Hepatocyte (in vitro differentiated cells): ENCODE measurements around the gene PRTG. TPM values are rescaled to one million over a fixed set of nuclear protein-coding genes. Genes with fewer than 3 reads are reported as not detected.

Experiments
- DNase-seq: peaks from one replicate; pipeline ENCODE4 v3.0.0-alpha.2; 2016; ENCODE audit warnings: low spot score
- H2AFZ ChIP-seq: fragments of 200-600 bp; sonication (generic); 2 replicates; pipeline ENCODE4 v1.6.0; 2016; ENCODE audit warnings: antibody characterized with exemption, mild to moderate bottlenecking
- H3K27ac ChIP-seq: fragments of 200-600 bp; sonication (generic); 2 replicates; pipeline ENCODE4 v1.5.1; 2016; ENCODE audit warnings: mild to moderate bottlenecking
- H3K27me3 ChIP-seq: fragments of 200-600 bp; sonication (generic); 2 replicates; pipeline ENCODE4 v1.6.1; 2016
- H3K36me3 ChIP-seq: fragments of 200-600 bp; sonication (generic); replicated peaks from 2 replicates; pipeline ENCODE4 v1.5.1; 2016; ENCODE audit warnings: low read depth; ENCODE audit not compliant: insufficient read depth
- H3K4me1 ChIP-seq: fragments of 200-600 bp; sonication (generic); 2 replicates; pipeline ENCODE4 v1.5.1; 2016; ENCODE audit warnings: mild to moderate bottlenecking, moderate library complexity; ENCODE audit not compliant: insufficient read depth
- H3K4me2 ChIP-seq: fragments of 200-600 bp; sonication (generic); 2 replicates; pipeline ENCODE4 v1.6.0; 2016
- H3K4me3 ChIP-seq: fragments of 200-600 bp; sonication (generic); 2 replicates; pipeline ENCODE4 v1.5.1; 2016; ENCODE audit warnings: mild to moderate bottlenecking
- H3K79me2 ChIP-seq: fragments of 200-600 bp; sonication (generic); 2 replicates; pipeline ENCODE4 v1.6.0; 2017; ENCODE audit warnings: mild to moderate bottlenecking
- H3K9me2 ChIP-seq: fragments of 200-600 bp; sonication (generic); replicated peaks from 2 replicates; pipeline ENCODE4 v1.6.0; 2017; ENCODE audit warnings: mild to moderate bottlenecking; ENCODE audit not compliant: insufficient read depth
- H3K9me3 ChIP-seq: fragments of 200-600 bp; sonication (generic); 2 replicates; pipeline ENCODE4 v1.5.1; 2016; ENCODE audit warnings: low read depth, mild to moderate bottlenecking
- H4K20me1 ChIP-seq: fragments of 200-600 bp; sonication (generic); 2 replicates; pipeline ENCODE4 v1.6.0; 2016; ENCODE audit warnings: mild to moderate bottlenecking; ENCODE audit not compliant: insufficient read depth, poor library complexity, severe bottlenecking
- CTCF ChIP-seq: fragments of 200-600 bp; sonication (generic); IDR thresholded peaks from 2 replicates; pipeline ENCODE4 v1.5.1; 2016; ENCODE audit warnings: antibody characterized with exemption, mild to moderate bottlenecking; ENCODE audit not compliant: poor library complexity
- EZH2 ChIP-seq: fragments of 200-600 bp; sonication (generic); IDR thresholded peaks from 2 replicates; pipeline ENCODE4 v1.6.1; 2016; ENCODE audit warnings: antibody characterized with exemption, mild to moderate bottlenecking, borderline replicate concordance
- EZH2phosphoT487 ChIP-seq: fragments of 200-600 bp; sonication (generic); IDR thresholded peaks from one replicate; pipeline ENCODE4 v1.6.1; 2018; ENCODE audit warnings: antibody characterized with exemption, mild to moderate bottlenecking, low read depth, moderate library complexity; ENCODE audit not compliant: unreplicated experiment, severe bottlenecking
- WGBS: methylation state at CpG from one replicate; pipeline ENCODE4 v1.1.6; 2016; ENCODE audit warnings: low lambda C conversion rate; ENCODE audit errors: missing lambda C conversion rate; 5-methylcytosine and 5-hydroxymethylcytosine counted together
- polyA plus RNA-seq: library from polyadenylated mRNA; unstranded; fragments of >200 nt; fragmentation: Nextera tagmentation; extraction: Ambion mirVana; gene quantifications from 2 replicates; pipeline ENCODE4 v1.2.1, GENCODE V29; 2016
- total RNA-seq: library from RNA; depleted of rRNA; stranded (reverse); fragments of >200 nt; gene quantifications from 2 replicates; pipeline ENCODE4 v1.2.3, GENCODE V29; 2014

Gene PRTG
- total and polyA plus RNA-seq, 2 experiments from 2014 or later = 6.6 to 19.0 TPM

GRCh38 chr15:55741833-55742497 lies 987 bp downstream of the PRTG start:
- under 1% methylated on average over 31 of the region's 34 CpGs for WGBS
- Histone ChIP-seq H3K27me3 (no peaks in the 10 kb centered on the region), H3K4me1 (peaks cover 3% of the 10 kb centered on the region), H4K20me1 (no peaks in the 10 kb centered on the region), H3K9me2 (no peaks in the 10 kb centered on the region), H3K4me3 (peak overlapping the region; percentile 89), H3K36me3 (no peaks in the 10 kb centered on the region), H2AFZ (peak overlapping the region; percentile 93), H3K4me2 (peak overlapping the region; percentile 86), H3K27ac (peak overlapping the region; percentile 83), H3K9me3 (no peaks in the 10 kb centered on the region), H3K79me2 (peaks cover 18% of the 10 kb centered on the region)
- peak; percentile 29 for TF ChIP-seq CTCF
- TF ChIP-seq EZH2phosphoT487 = no peak
- peak; percentile 27 for TF ChIP-seq EZH2
- peak; percentile 64 for DNase-seq

DNA sequence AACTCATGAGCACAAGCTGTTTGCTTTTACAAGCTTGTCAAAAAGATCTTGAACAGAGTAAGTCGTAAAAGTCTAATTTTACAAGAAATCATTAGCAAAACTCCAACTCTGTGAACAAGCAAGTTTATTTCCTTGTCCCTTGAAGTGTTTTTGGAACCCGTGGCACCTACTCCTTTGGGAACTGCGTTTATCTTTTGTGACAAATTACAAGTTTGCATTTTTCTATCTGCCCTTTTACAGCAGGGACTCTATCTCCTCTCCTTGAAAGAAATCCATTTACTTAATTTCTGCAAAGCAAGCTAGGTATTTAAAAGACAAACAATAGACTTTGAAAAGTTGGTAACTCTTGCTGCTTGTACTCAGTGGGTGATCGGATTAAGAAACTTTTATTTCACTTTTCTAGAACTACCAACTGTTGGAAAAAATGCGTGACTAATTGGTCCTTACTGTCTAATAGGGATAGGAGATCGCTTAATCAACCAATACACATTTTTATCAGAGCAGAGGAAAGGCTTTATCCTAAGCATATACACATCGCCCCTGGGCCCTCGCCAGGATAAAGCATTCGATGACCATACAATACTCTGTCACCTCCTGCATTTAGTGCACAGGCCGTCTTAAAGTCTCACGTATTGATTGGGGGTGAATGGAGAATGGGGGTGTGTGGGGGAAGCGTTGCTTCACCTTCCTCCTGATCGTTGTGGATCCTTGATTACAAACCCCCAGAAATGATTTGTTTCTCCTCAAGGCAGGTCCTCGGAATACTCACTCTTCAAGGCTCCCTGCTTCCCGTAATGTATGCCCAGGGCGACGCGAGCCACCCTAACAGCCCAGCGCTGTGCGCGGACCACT lies 1.7 kb downstream of the PRTG start:
- Histone ChIP-seq H3K27me3 (no peaks in the 10 kb centered on the region), H3K27ac (peak overlapping the region; percentile 83), H3K79me2 (peaks cover 18% of the 10 kb centered on the region), H3K9me3 (no peaks in the 10 kb centered on the region), H4K20me1 (no peaks in the 10 kb centered on the region), H3K4me3 (peak overlapping the region; percentile 89), H2AFZ (peak overlapping the region; percentile 93), H3K9me2 (no peaks in the 10 kb centered on the region), H3K4me2 (peak overlapping the region; percentile 86), H3K36me3 (no peaks in the 10 kb centered on the region), H3K4me1 (peaks cover 9% of the 10 kb centered on the region)
- 4% methylated on average over 21 of the region's 21 CpGs for WGBS
- TF ChIP-seq EZH2phosphoT487 = no peak
- no peak for TF ChIP-seq EZH2
- no peak for TF ChIP-seq CTCF
- peak; percentile 23 for DNase-seq

GRCh38 chr15:55740359-55740878 lies 2.5 kb downstream of the PRTG start:
- H3K9me3 ChIP-seq = no peaks in the 10 kb centered on the region
- no peaks in the 10 kb centered on the region for H3K27me3 ChIP-seq
- WGBS = 17% methylated on average over 11 of the region's 11 CpGs
- H3K36me3 ChIP-seq = no peaks in the 10 kb centered on the region
- no peaks in the 10 kb centered on the region for H4K20me1 ChIP-seq
- TF ChIP-seq EZH2 = no peak
- no peak for TF ChIP-seq EZH2phosphoT487
- no peak for TF ChIP-seq CTCF
- no peak overlapping the region for H3K4me3 ChIP-seq
- peak overlapping the region; percentile 1 for H3K27ac ChIP-seq
- H2AFZ ChIP-seq = peak overlapping the region; percentile 15
- H3K9me2 ChIP-seq = no peaks in the 10 kb centered on the region
- H3K4me1 ChIP-seq = peaks cover 9% of the 10 kb centered on the region
- peak overlapping the region; percentile 86 for H3K4me2 ChIP-seq
- no peak for DNase-seq
- H3K79me2 ChIP-seq = peaks cover 23% of the 10 kb centered on the region
